Neuron (in vitro differentiated cells): ENCODE results near the gene ABCC9.

ENCODE experiments used
- H2AFZ ChIP-seq: one replicate; pipeline ENCODE4 v1.6.1; 2013; ENCODE audit warnings: low read depth, mild to moderate bottlenecking, inconsistent platforms, low read length, moderate library complexity
- H3K27me3 ChIP-seq: one replicate; pipeline ENCODE4 v1.6.1; 2013; ENCODE audit warnings: low read length; ENCODE audit not compliant: insufficient read depth
- H3K36me3 ChIP-seq: one replicate; pipeline ENCODE4 v1.6.1; 2013; ENCODE audit warnings: low read length; ENCODE audit not compliant: insufficient read depth
- H3K4me1 ChIP-seq: one replicate; pipeline ENCODE4 v1.6.1; 2013; ENCODE audit warnings: low read length; ENCODE audit not compliant: insufficient read depth
- H3K4me3 ChIP-seq: 2 replicates; pipeline ENCODE4 v1.5.1; 2013; ENCODE audit warnings: mild to moderate bottlenecking, low read length, moderate library complexity
- H3K9me3 ChIP-seq: one replicate; pipeline ENCODE4 v1.6.1; 2013; ENCODE audit warnings: low read length

ABCC9 gene

DNA sequence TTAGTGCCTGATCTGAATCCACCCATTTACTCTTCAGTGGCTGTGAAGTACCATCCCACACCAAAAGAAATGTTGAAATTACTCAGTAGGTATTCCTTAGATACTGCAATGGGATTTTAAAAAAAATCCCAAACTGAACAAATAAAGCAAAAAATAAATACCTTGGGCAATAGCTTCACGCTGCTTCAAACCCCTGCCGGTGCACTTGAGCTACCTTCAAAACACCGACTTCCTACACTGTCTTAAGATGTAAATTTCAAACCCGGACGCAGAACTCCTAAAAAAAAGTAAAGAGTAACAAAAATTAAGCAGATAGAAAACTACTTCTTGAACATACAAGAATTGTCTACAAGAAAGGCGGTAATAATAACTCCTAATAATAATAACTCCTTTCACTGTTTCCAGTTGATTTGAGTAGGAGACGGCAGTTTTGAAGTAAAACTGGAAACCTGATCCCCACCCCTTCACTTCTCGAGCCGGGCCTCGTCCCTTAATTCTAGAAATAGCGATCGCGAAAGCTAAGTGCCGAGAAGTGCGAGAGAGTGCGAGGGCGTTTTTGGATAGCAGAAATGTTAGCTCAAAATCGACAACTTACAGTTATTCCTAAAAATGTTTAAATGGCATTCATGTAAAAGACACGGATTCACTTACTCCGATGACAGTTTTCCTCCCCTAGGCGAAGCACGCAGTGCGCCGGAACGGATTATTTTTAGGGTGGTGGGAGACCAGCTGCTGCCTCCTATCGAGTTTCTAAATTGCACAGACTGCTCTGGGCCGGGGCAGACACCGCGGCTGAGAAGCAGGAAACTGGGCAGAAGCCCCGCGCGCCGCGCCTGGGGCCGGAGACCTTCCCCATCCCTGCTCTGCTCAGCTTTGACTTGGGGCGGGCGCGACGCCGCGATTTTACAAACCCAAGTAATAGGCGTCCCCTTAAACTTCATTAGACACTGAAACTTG is at the start of gene ABCC9:
TSS of gene ABCC9 (minus strand) at position 878 of the 957 bp plus-strand sequence. CDS start 4,752 bp downstream, outside the sequence.
- Histone ChIP-seq H2AFZ (no peak within 1 kb of the TSS), H3K4me1 (peaks cover 13% of the 10 kb centered on the region), H3K4me3 (no peak within 1 kb of the TSS), H3K9me3 (peaks cover 23% of the 10 kb centered on the region), H3K27me3 (no peaks in the 10 kb centered on the region), H3K36me3 (no peaks in the 10 kb centered on the region)

DNA sequence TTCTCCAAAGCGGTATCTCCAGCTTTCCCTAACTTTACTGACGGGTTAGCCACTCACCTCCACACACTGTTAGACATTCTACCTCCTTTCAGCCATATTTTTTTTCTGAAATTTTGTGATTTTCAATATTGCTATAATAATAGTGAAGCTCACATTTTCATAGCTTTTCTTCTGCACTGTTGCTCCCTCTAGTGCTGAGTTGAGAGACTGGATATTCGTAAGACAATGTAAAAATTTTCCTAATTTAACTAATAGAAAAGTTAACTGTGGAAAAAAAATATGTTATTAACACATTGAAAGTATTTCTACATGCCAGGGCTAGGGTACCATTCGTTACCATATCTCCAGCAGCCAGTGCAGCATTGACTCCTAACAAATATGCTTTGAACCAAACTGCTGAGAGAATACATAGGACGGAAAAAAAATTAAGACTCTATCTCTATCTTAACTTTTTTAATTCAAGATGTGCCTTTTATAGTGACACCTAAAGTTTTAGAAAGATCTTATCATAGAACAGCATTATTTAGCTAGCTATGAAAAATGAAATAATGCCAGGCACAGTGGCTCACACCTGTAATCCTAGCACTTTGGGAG is 48.7 kb upstream of the ABCC9 start:
- peaks cover 22% of the 10 kb centered on the region for H3K4me1 ChIP-seq
- H2AFZ ChIP-seq = no peak overlapping the region
- no peaks in the 10 kb centered on the region for H3K9me3 ChIP-seq
- no peaks in the 10 kb centered on the region for H3K27me3 ChIP-seq
- H3K36me3 ChIP-seq = no peaks in the 10 kb centered on the region
- H3K4me3 ChIP-seq = no peak overlapping the region

DNA sequence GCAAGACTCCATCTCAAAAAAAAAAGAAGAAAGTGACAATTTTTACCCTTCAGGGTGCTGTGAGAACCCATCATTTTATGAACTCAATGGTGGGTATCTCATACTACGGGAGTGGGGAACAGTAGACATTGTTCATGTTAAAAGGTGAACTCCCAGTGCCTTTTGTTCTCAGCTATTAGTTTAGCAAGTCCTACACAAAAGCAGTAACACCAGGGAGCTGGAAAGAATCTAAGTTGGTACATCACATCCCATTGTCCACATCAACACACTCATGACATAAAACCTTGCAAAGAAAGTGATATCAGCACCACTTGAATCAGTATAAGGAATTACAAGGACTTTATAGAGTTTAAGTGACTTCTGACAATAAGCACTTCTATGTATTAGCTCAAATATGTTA is 47.4 kb upstream of the ABCC9 start:
- Histone ChIP-seq H3K9me3 (no peaks in the 10 kb centered on the region), H3K27me3 (no peaks in the 10 kb centered on the region), H3K4me1 (peaks cover 22% of the 10 kb centered on the region), H3K4me3 (no peak overlapping the region), H3K36me3 (no peaks in the 10 kb centered on the region), H2AFZ (no peak overlapping the region)

DNA sequence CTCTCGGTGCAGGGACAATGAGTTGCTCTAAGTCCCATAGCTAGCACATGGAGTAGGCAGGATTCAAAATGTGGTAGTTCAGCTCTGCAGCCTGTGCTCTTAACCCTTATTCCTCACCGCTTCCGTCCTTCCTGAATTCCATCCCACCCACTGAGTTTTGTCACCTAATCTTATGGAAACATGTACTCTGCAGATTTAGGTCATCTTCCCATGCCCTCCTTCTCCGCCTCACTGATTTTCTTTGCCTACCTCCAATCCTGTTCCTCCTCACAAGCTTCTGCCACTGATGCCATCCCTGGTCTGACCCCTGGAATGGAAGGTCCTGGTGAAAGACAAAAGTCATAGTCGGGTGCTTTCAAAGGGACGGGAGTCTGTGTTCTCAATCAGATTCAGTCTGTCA is 46.5 kb upstream of the ABCC9 start:
- Histone ChIP-seq H3K4me3 (no peak overlapping the region), H2AFZ (no peak overlapping the region), H3K9me3 (no peaks in the 10 kb centered on the region), H3K27me3 (no peaks in the 10 kb centered on the region), H3K4me1 (peaks cover 22% of the 10 kb centered on the region), H3K36me3 (no peaks in the 10 kb centered on the region)

DNA sequence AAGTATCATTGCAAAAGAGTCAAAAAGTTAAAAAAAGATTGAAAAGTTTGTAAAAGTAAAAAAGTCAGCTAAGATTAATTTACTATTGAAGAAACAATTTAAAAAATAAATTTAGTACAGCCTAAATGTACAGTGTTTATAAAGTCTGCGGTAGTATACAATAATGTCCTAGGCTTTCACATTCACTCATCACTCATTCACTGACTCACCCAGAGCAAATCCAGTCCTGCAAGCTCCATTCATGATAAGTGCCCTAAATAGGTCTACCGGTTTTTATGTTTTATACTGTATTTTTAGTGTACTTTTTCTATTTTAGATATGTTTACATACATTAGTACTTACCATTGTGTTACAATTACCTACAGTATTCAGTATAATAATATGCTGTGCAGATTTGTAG is 43.9 kb upstream of the ABCC9 start:
- H2AFZ ChIP-seq = no peak overlapping the region
- no peaks in the 10 kb centered on the region for H3K27me3 ChIP-seq
- H3K9me3 ChIP-seq = no peaks in the 10 kb centered on the region
- H3K4me1 ChIP-seq = peaks cover 22% of the 10 kb centered on the region
- no peaks in the 10 kb centered on the region for H3K36me3 ChIP-seq
- H3K4me3 ChIP-seq = no peak overlapping the region

DNA sequence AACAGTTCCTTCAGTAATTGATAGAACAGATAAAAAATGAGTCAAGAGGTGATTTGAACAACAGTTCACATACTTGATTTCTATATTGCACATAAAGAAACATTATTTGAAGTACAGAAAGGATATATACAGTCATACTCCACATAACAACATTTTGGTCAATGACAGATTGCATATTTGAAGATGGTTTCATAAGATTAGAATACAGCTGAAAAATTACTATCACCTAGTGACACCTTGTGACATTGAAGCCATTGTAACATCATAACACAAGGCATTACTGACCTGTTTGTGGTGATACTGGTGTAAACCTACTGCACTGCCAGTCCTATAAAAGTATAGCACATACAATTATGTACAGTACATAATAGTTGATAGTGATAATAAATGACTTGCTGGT is 43.1 kb upstream of the ABCC9 start:
- Histone ChIP-seq H3K9me3 (no peaks in the 10 kb centered on the region), H3K4me3 (no peak overlapping the region), H2AFZ (no peak overlapping the region), H3K27me3 (no peaks in the 10 kb centered on the region), H3K36me3 (no peaks in the 10 kb centered on the region), H3K4me1 (peaks cover 22% of the 10 kb centered on the region)

DNA sequence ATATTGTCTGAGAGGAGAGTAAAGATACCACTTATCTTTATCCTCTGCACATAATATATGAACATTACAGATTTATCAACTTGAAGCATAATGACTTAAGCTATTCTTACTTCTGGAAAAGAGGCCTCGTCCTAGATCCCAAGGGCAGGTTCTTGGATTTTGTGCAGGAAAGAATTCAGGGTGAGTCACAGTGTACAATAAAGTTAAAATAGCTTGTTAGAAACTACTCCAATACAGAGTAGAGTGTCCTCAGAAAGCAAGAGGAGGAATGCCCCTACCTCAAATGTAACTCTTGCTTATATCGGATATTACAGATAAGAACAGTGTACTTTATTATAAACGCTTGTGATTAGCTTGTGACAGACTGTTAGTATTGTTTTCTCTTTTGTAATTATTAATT is 41.9 kb upstream of the ABCC9 start:
- H3K9me3 ChIP-seq = no peaks in the 10 kb centered on the region
- peaks cover 16% of the 10 kb centered on the region for H3K4me1 ChIP-seq
- no peak overlapping the region for H3K4me3 ChIP-seq
- no peak overlapping the region for H2AFZ ChIP-seq
- H3K27me3 ChIP-seq = no peaks in the 10 kb centered on the region
- H3K36me3 ChIP-seq = no peaks in the 10 kb centered on the region

DNA sequence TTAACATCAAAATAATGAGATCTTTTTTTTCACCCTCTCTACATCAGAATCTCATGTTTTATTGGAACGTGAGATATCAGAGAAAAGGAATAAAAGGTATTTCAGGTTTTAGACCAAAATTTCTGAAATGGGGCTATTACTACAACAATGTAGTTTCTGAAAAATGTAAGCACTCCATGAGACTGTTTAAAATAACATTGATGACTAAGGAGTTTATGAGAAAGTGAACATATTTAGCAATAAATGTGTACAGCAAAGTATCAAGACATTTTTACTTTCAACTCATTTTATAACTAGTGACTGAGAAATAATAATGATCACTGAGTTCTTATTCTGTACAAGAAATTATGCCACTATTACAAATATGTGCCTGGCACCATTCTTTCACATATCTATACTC is 39.3 kb upstream of the ABCC9 start:
- Histone ChIP-seq H3K4me1 (no peaks in the 10 kb centered on the region), H3K4me3 (no peak overlapping the region), H3K27me3 (no peaks in the 10 kb centered on the region), H2AFZ (no peak overlapping the region), H3K36me3 (no peaks in the 10 kb centered on the region), H3K9me3 (no peaks in the 10 kb centered on the region)

DNA sequence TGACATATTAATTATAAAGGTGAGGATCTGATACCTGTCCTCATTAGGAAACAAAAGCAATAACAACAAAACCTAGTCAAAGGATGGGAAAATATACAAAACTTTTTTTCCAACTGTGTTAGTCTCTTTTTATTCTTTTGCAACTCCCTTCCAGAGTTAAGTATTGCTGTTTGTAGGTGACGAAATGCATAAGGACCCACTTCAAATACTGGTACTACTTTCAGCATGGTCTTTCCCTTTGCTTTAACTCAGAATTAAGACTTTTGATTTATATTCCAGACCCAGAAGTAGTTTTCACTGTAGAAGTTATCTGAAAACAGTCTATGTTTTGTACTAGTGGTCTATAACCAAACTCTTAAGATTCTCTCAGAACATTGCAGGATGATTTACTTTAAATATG is 34.1 kb upstream of the ABCC9 start:
- Histone ChIP-seq H2AFZ (no peak overlapping the region), H3K4me1 (no peaks in the 10 kb centered on the region), H3K4me3 (no peak overlapping the region), H3K9me3 (no peaks in the 10 kb centered on the region), H3K36me3 (no peaks in the 10 kb centered on the region), H3K27me3 (no peaks in the 10 kb centered on the region)

DNA sequence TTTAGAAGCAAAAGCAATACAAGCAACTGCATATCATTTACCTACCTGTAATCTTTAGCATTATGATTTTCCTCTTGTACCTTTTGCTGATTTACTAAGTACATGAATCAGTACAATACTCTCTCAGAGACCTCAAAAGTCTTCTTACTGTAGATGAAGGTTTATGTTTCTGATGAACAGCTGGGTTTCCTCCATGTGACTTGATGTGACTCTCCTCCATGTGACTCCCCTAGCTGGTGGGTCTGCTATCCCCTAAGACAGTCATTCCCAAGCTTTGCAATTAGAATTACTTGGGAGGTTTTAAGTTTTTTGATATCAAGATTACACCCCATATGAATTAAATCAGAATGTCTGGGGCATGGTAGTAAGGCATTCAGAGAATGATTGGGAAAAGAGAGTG is 32.0 kb upstream of the ABCC9 start:
- H3K4me1 ChIP-seq = no peaks in the 10 kb centered on the region
- H3K4me3 ChIP-seq = no peak overlapping the region
- H3K9me3 ChIP-seq = peaks cover 3% of the 10 kb centered on the region
- no peak overlapping the region for H2AFZ ChIP-seq
- H3K27me3 ChIP-seq = no peaks in the 10 kb centered on the region
- no peaks in the 10 kb centered on the region for H3K36me3 ChIP-seq

DNA sequence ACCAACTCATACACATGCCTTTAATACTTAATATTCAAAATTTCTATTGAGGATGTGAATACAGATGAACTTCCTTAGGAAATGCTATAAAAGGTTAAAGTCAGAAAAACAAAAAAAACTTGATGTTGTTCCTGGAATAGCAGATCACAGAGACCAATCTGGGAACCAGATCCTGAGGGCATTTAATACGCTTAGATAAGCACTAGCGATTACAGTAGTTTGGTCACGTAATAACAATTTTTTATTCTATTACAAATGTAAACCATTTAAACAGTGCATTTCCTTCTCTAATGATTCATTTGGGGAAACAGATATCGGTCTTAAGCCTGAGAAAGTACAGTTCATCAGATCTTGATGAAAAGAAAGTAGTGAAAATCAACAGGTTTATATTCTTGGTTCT is 30.8 kb upstream of the ABCC9 start:
- Histone ChIP-seq H3K4me1 (no peaks in the 10 kb centered on the region), H3K27me3 (no peaks in the 10 kb centered on the region), H3K36me3 (no peaks in the 10 kb centered on the region), H3K4me3 (no peak overlapping the region), H3K9me3 (peaks cover 3% of the 10 kb centered on the region), H2AFZ (no peak overlapping the region)

DNA sequence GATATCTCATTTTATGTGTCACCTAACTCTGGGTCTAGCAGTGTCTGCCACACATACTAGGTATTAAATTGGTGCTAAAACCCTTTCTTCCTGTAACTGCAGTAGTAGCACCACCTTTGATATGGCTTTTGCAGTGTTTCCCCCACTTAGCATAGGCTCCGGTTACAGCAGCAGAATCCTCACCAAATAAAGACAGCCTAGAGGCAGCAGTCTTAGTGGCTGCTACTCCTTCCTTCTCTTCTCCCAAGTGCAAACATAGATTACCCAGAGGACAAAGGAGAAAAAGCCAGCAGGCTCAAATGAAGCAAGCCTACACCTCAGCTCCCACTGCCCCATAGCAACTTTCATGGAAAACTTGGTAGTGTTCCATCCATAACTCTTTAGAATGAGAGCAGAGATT is 30.1 kb upstream of the ABCC9 start:
- H3K4me3 ChIP-seq = no peak overlapping the region
- H3K36me3 ChIP-seq = no peaks in the 10 kb centered on the region
- H3K4me1 ChIP-seq = no peaks in the 10 kb centered on the region
- no peaks in the 10 kb centered on the region for H3K27me3 ChIP-seq
- peaks cover 3% of the 10 kb centered on the region for H3K9me3 ChIP-seq
- no peak overlapping the region for H2AFZ ChIP-seq

DNA sequence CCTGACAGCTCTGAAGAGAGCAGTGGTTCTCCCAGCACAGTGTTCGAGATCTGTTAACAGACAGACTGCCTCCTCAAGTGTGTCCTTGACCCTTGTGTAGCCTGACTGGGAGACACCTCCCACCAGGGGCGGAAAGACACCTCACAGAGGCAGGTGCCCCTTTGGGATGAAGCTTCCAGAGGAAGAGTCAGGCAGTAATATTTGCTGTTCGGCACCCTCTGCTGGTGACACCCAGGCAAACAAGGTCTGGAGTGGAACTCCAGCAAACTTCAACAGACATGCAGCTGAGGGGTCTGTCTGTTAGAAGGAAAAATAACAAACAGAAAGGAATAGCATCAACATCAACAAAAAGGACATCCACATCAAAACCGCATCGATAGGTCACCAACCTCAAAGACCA is 21.6 kb upstream of the ABCC9 start:
- Histone ChIP-seq H2AFZ (no peak overlapping the region), H3K4me3 (no peak overlapping the region), H3K4me1 (no peaks in the 10 kb centered on the region), H3K27me3 (no peaks in the 10 kb centered on the region), H3K36me3 (no peaks in the 10 kb centered on the region), H3K9me3 (peaks cover 8% of the 10 kb centered on the region)
